Measurements from ENCODE around the gene MANF.

GRCh38 chr3:51401735-51402134 is 16.6 kb downstream of the MANF start:
- TF ChIP-seq CTCF (IDR thresholded peaks at IDR 0.05) (no peak), POLR2AphosphoS5 (IDR thresholded peaks at IDR 0.05) (no peak), POLR2A (IDR thresholded peaks at IDR 0.05) (no peak), EP300 (IDR thresholded peaks at IDR 0.05) (no peak)

Data from sigmoid colon (tissue), 4 donors.